ENCODE measurements around the gene PPP2R1B.

Gene PPP2R1B

DNA sequence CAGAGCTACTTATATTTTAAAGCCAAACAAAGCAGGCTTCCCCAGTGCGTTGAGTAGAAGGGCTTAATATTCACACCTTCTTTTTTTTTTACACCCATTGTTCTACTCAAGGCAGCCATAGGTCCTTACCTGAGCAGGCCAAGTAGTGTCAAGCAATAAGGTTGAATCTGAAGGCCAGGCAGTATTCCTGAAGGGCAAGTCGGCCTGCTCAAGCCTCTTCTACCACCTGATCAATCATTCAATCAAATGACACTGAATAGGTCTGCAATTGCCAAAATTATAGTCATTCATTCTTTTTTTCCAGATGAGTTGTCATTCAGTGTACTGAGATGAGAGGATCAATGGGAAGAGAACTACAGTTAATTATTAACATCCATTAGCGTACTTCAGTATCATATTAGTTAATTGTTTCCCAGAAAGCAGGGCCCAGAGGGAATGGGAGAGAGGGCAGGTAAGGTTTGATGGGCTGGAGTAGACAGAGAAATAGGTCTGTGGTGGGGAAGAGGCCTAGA is 11.9 kb upstream of the PPP2R1B start:
- no peak for DNase-seq
- H3K4me2 ChIP-seq (ENCODE audit: low read length, poor library complexity, severe bottlenecking): no peak overlapping the region
- no peak overlapping the region for H2AFZ ChIP-seq (ENCODE audit: low read depth, low read length)
- peaks cover 5% of the 10 kb centered on the region for H3K4me1 ChIP-seq (ENCODE audit: control insufficient read depth, insufficient read depth, low read depth, low read length)
- no peak overlapping the region for H4K91ac ChIP-seq (ENCODE audit: low read length)
- no peak overlapping the region for H3K4ac ChIP-seq (ENCODE audit: low read depth in 1 of 2, low read length in 2 of 2)
- no peak overlapping the region for H3K4me3 ChIP-seq (ENCODE audit: insufficient read depth in 1 of 2, low read depth in 1 of 2, low read length in 2 of 2)
- no peak overlapping the region for H2AK5ac ChIP-seq (ENCODE audit: low read length, severe bottlenecking)
- no peak overlapping the region for H2BK15ac ChIP-seq (ENCODE audit: low read depth, poor library complexity, severe bottlenecking)
- H3K79me1 ChIP-seq (replicated peaks; ENCODE audit: low read length, poor library complexity, severe bottlenecking): no peaks in the 10 kb centered on the region
- H3K23ac ChIP-seq (ENCODE audit: low read length in 2 of 2): no peak overlapping the region
- 97% methylated on average over 2 of the region's 3 CpGs for WGBS
- H3K18ac ChIP-seq (ENCODE audit: low read depth in 1 of 2, low read length in 2 of 2): no peak overlapping the region
- no peak overlapping the region for H2BK120ac ChIP-seq (ENCODE audit: low read depth, low read length)
- no peaks in the 10 kb centered on the region for H3K27me3 ChIP-seq (ENCODE audit: control insufficient read depth in 1 of 2, insufficient read depth in 1 of 2, low read length in 2 of 2)
- no peak overlapping the region for H3K14ac ChIP-seq (ENCODE audit: low read length in 2 of 2)
- H4K8ac ChIP-seq (ENCODE audit: low read length): no peak overlapping the region
- H2BK5ac ChIP-seq (ENCODE audit: low read depth, low read length, poor library complexity, severe bottlenecking): peak overlapping the region; percentile 2
- peak overlapping the region; percentile 0 for H3K9ac ChIP-seq (ENCODE audit: low read length)
- H3K9me3 ChIP-seq (ENCODE audit: control insufficient read depth, low read length): no peaks in the 10 kb centered on the region
- no peaks in the 10 kb centered on the region for H3K36me3 ChIP-seq (ENCODE audit: control insufficient read depth in 1 of 2, insufficient read depth in 2 of 2, low read depth in 1 of 2, low read length in 2 of 2)
- peak overlapping the region; percentile 44 for H3K27ac ChIP-seq (ENCODE audit: low read length, poor library complexity, severe bottlenecking)
- no peak overlapping the region for H2BK12ac ChIP-seq (ENCODE audit: low read length in 2 of 2)

DNA sequence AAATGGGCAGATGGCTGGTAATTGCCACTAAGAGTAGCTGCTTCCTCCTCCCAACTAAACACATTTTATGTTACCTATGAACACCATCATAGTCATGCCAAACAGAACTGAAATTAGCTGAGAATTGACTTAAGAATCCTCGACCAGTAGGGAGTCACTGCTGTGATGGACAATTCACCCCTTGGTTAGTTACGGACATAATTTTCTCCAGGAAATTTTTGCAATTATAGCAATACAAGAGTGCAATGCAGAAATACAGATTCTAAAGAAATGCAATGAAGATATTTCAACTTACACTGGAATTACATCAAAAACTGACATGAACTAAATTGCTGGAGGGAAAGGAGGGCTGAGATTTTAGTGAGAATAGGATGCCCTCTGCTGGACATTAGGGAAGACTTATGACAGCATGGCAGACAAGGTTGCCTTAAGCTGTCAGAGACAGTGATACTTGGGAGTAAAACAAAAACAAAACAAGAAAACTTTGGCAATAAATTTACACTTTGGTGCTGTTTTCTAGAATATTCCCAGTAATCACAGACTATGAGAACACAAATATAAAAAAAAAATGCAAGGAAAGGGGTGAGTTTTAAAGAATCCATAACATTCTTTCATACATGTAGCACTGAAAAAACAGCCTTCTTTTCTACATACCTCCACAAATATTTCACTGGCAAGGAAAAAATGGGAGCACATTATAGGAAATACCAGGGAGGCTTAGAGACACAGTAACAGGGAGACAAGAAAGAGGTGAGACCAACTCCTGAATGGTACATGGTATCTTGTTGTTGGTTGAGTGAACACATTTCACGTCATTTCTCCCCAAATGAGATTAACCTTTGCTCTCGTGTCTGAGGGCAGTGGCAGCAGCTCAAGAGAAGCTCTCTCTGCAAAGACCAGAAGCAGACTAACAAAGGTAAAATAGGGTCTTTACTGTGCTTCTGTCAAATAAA is 11.2 kb upstream of the PPP2R1B start:
- Histone ChIP-seq H3K4ac (ENCODE audit: low read depth in 1 of 2, low read length in 2 of 2) (no peak overlapping the region), H2BK120ac (ENCODE audit: low read depth, low read length) (no peak overlapping the region), H3K27me3 (ENCODE audit: control insufficient read depth in 1 of 2, insufficient read depth in 1 of 2, low read length in 2 of 2) (no peaks in the 10 kb centered on the region), H3K9me3 (ENCODE audit: control insufficient read depth, low read length) (no peaks in the 10 kb centered on the region), H3K18ac (ENCODE audit: low read depth in 1 of 2, low read length in 2 of 2) (no peak overlapping the region), H3K23ac (ENCODE audit: low read length in 2 of 2) (no peak overlapping the region), H3K4me3 (ENCODE audit: insufficient read depth in 1 of 2, low read depth in 1 of 2, low read length in 2 of 2) (no peak overlapping the region), H3K9ac (ENCODE audit: low read length) (peak overlapping the region; percentile 0), H2AK5ac (ENCODE audit: low read length, severe bottlenecking) (no peak overlapping the region), H3K4me2 (ENCODE audit: low read length, poor library complexity, severe bottlenecking) (no peak overlapping the region), H3K36me3 (ENCODE audit: control insufficient read depth in 1 of 2, insufficient read depth in 2 of 2, low read depth in 1 of 2, low read length in 2 of 2) (no peaks in the 10 kb centered on the region), H4K8ac (ENCODE audit: low read length) (peak overlapping the region; percentile 20), H2BK5ac (ENCODE audit: low read depth, low read length, poor library complexity, severe bottlenecking) (peak overlapping the region; percentile 2), H2BK12ac (ENCODE audit: low read length in 2 of 2) (no peak overlapping the region), H3K4me1 (ENCODE audit: control insufficient read depth, insufficient read depth, low read depth, low read length) (peaks cover 5% of the 10 kb centered on the region), H3K27ac (ENCODE audit: low read length, poor library complexity, severe bottlenecking) (peak overlapping the region; percentile 44), H2BK15ac (ENCODE audit: low read depth, poor library complexity, severe bottlenecking) (no peak overlapping the region), H3K79me1 (replicated peaks; ENCODE audit: low read length, poor library complexity, severe bottlenecking) (no peaks in the 10 kb centered on the region), H3K14ac (ENCODE audit: low read length in 2 of 2) (no peak overlapping the region), H2AFZ (ENCODE audit: low read depth, low read length) (no peak overlapping the region), H4K91ac (ENCODE audit: low read length) (no peak overlapping the region)
- 87% methylated on average over 3 of the region's 4 CpGs for WGBS
- DNase-seq: peak; percentile 77

DNA sequence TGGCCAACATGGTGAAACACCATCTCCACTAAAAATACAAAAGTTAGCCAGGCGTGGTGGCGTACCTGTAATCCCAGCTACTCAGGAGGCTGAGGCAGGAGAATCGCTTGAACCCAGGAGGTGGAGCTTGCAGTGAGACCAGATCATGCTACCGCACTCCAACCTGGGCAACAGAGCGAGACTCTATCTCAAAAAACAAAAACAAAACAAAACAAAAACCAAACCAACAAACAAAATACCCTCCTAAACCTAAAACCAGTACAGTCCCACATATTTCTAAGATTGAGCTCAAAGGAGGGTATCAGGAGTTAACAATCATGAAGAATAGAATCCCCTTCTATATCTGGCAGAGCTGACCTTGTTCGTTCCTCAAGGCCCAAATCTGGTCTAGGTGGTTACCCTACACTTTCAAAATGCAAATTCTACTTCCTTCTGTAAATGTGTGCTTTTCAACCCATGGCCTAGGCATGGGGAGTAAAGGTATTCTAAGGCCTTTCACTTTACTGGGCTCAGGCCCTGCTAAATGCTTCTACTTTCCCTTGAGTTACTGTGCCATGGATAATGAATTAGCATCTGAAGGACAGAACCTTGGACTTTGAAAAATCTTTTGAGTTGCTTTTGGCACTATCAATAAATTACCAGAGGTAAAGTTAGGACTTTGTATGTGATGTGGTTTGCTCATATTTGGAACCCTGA is 10.4 kb upstream of the PPP2R1B start:
- DNase-seq: no peak
- H2AFZ ChIP-seq (ENCODE audit: low read depth, low read length): no peak overlapping the region
- H4K91ac ChIP-seq (ENCODE audit: low read length): no peak overlapping the region
- no peak overlapping the region for H3K27ac ChIP-seq (ENCODE audit: low read length, poor library complexity, severe bottlenecking)
- H3K14ac ChIP-seq (ENCODE audit: low read length in 2 of 2): no peak overlapping the region
- no peak overlapping the region for H3K4me3 ChIP-seq (ENCODE audit: insufficient read depth in 1 of 2, low read depth in 1 of 2, low read length in 2 of 2)
- peak overlapping the region; percentile 13 for H2AK5ac ChIP-seq (ENCODE audit: low read length, severe bottlenecking)
- H3K4me1 ChIP-seq (ENCODE audit: control insufficient read depth, insufficient read depth, low read depth, low read length): peaks cover 5% of the 10 kb centered on the region
- H3K79me1 ChIP-seq (replicated peaks; ENCODE audit: low read length, poor library complexity, severe bottlenecking): no peaks in the 10 kb centered on the region
- H2BK15ac ChIP-seq (ENCODE audit: low read depth, poor library complexity, severe bottlenecking): no peak overlapping the region
- H3K27me3 ChIP-seq (ENCODE audit: control insufficient read depth in 1 of 2, insufficient read depth in 1 of 2, low read length in 2 of 2): no peaks in the 10 kb centered on the region
- no peak overlapping the region for H3K18ac ChIP-seq (ENCODE audit: low read depth in 1 of 2, low read length in 2 of 2)
- no peak overlapping the region for H3K4ac ChIP-seq (ENCODE audit: low read depth in 1 of 2, low read length in 2 of 2)
- no peak overlapping the region for H3K23ac ChIP-seq (ENCODE audit: low read length in 2 of 2)
- H4K8ac ChIP-seq (ENCODE audit: low read length): no peak overlapping the region
- H3K36me3 ChIP-seq (ENCODE audit: control insufficient read depth in 1 of 2, insufficient read depth in 2 of 2, low read depth in 1 of 2, low read length in 2 of 2): no peaks in the 10 kb centered on the region
- H2BK12ac ChIP-seq (ENCODE audit: low read length in 2 of 2): no peak overlapping the region
- WGBS: 88% methylated on average over 6 of the region's 6 CpGs
- H2BK5ac ChIP-seq (ENCODE audit: low read depth, low read length, poor library complexity, severe bottlenecking): no peak overlapping the region
- no peak overlapping the region for H3K9ac ChIP-seq (ENCODE audit: low read length)
- H3K4me2 ChIP-seq (ENCODE audit: low read length, poor library complexity, severe bottlenecking): no peak overlapping the region
- H3K9me3 ChIP-seq (ENCODE audit: control insufficient read depth, low read length): no peaks in the 10 kb centered on the region
- no peak overlapping the region for H2BK120ac ChIP-seq (ENCODE audit: low read depth, low read length)

All from mesenchymal stem cell (in vitro differentiated cells and primary cell).